Prostate gland (tissue), 2 donors: ENCODE results near the gene HAUS5.

Experiments used
- POLR2AphosphoS5 ChIP-seq: sonication (generic); formaldehyde crosslinking; IDR thresholded peaks from one replicate; pipeline ENCODE4 v1.6.1; 2017; ENCODE audit warnings: antibody characterized with exemption
- TF ChIP-seq, protein P1 (sequence below), 4 experiments: fragments of 200-600 bp in 2 of 4; fragments of 450-650 bp in 2 of 4; sonication (generic) in 2 of 4; IDR thresholded peaks; 1 replicate in 3 of 4; 2 replicates in 1 of 4; pipeline ENCODE4 v1.5.1; 2016 to 2019; ENCODE audit warnings: antibody characterized with exemption in 4 of 4, mild to moderate bottlenecking in 2 of 4, moderate library complexity in 2 of 4

- TF ChIP-seq, protein P1, sequence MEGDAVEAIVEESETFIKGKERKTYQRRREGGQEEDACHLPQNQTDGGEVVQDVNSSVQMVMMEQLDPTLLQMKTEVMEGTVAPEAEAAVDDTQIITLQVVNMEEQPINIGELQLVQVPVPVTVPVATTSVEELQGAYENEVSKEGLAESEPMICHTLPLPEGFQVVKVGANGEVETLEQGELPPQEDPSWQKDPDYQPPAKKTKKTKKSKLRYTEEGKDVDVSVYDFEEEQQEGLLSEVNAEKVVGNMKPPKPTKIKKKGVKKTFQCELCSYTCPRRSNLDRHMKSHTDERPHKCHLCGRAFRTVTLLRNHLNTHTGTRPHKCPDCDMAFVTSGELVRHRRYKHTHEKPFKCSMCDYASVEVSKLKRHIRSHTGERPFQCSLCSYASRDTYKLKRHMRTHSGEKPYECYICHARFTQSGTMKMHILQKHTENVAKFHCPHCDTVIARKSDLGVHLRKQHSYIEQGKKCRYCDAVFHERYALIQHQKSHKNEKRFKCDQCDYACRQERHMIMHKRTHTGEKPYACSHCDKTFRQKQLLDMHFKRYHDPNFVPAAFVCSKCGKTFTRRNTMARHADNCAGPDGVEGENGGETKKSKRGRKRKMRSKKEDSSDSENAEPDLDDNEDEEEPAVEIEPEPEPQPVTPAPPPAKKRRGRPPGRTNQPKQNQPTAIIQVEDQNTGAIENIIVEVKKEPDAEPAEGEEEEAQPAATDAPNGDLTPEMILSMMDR (IDR thresholded peaks at IDR 0.05), result no peak
- TF ChIP-seq POLR2AphosphoS5, result no peak
These were observed 33.4 kb downstream of the HAUS5 start for GRCh38 chr19:35645680-35646511.
